TTC549 (cell line): ENCODE data around the gene CCNH.

Experiments used
- FAIRE-seq: peaks from 2 replicates; lab custom pipeline; 2012; peaks lifted over from hg19 to GRCh38; lab: Jason Lieb, UNC

Gene CCNH

DNA sequence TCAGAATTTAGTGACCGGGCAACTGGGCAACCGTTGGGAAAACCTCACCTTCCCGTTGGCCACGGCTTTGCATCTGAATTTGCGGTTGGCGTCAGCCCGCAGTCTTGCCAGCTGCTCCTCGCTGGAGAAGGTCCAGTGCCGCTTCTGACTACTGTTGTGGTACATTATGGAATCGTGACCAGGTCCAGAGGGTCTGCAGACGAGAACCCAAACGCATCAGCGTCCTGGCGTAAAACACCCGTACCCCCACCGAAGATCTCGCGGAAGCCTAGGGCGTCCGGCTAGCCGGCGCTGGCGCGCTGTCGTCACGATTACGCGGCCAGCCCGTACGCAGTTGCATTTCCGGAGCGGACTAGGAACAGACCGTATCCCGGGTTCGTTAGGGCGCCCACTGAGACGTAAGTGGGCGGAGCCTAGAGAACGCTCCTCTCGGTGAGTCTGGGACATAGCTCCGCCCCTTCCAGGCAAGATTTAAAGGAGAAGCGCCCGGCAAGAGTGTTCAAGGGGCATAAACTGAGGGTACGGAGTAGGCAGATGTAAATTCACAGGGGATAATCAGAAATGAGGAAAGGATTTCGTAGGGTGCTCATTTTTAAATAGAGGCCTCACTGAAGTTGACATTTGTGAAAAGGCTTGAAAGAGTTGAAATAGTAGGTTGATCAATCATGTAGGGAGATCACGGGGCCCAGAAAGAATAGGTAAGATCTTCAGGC is at the start of gene CCNH:
TSS of gene CCNH (minus strand) at position 301 of the 713 bp plus-strand sequence. CDS start at position 165, 136 bp downstream.
- peak; percentile 94 for FAIRE-seq

DNA sequence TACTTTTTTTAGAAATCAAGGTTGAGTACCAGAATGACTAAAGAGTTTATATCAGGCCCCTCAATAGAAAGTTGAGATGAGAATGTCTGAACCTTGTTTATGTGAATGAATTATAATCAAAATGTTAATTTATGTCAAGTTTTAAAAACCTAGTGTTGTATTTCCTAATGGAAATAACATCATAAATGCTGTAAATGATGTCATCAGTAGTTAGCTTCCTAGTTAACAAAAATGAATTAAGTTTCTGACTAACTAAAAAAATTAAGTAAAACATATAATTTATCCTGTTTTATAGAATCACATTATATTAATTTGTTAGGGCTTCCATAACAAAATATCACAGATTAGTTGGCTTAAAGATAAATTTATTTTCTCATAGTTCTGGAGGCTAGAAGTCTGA is 45.0 kb upstream of the CCNH start:
- FAIRE-seq, result no peak

DNA sequence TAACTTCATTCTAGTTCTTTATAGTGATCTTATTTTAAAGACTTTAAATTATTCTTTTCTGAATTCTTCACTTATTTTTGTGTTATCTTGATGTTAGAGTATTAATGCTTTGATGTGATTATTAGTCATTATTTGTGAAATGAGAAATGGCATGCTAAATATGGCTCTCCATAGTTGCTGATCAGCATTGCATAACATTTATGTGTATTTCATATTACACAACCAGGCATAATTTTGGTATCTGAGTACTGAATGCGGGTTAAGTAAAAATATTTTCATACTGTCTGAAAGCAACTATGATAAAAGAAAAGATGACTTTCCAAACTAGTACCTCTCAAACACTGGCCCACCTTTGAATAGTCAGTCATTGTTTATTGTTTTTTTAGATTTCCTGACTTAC is 41.1 kb upstream of the CCNH start:
- no peak for FAIRE-seq

DNA sequence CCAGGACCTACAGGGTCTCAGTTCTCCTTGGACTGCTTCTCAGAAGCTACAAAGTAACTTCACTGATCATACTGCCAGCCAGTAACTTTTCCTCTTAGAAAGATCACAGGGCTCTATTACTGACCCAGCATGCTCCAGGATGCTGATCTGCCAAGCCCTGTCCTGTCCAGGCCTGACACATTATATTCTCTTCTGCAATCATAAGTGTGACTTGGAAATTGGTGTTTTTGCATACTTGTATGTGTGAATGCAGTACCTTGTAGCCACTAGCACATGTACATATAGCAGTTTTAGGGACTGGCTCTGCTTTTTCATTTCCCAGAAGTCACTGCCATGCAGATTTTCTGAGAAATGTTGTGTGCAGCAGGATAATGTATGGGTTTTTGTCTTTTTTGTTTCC is 40.1 kb upstream of the CCNH start:
- FAIRE-seq, result no peak

DNA sequence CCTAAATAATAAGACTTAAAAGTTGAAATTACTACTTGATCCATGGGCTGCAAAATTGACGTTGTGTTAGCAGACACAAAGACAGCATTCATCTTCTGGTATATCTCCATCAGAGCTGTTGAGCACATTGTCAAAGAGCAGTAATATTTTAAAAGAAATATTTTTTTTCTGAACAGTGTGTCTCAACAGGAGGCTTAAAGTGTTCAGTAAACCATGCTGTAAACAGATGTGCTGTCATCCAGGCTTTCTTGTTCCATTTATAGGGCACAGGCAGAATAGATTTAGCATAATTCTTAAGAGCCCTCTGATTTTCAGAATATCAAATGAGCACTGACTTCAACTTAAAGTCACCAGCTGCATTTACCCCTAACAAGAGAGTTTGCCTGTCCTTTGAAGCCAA is 29.7 kb upstream of the CCNH start:
- no peak for FAIRE-seq

DNA sequence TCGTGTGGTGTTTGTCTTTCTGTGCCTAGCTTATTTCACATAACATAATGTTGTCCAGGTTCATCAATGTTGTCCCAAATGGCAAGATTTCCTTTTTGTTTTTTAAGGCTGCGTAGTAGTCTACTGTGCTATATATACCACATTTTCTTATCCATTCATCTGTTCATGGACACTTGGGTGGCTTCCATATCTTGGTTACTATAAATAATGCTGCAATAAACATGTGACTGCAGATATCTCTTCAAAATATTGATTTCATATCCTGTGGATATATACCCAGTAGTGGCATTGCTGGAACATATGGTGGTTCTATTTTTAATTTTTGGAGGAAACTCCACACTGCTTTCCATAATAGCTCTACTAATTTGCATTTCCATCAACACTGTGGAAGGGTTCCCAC is 25.5 kb upstream of the CCNH start:
- FAIRE-seq, result no peak

DNA sequence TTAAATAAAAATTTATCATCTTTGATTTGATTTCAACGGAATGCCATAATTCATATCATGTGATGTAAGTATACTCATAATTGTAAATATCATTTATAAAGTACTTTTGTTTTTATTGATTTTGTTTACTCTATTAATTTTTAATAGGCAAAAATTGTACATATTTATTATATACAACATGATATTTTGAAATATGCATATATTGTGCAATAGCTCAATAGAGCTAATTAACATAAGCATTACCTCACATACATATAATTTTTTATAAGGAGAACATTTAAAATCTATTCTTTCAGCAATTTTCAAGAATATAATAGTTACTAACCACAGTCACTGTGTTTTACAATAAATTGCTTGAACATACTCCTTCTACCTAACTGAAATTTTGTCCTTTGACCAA is 25.0 kb upstream of the CCNH start:
- FAIRE-seq, result no peak

DNA sequence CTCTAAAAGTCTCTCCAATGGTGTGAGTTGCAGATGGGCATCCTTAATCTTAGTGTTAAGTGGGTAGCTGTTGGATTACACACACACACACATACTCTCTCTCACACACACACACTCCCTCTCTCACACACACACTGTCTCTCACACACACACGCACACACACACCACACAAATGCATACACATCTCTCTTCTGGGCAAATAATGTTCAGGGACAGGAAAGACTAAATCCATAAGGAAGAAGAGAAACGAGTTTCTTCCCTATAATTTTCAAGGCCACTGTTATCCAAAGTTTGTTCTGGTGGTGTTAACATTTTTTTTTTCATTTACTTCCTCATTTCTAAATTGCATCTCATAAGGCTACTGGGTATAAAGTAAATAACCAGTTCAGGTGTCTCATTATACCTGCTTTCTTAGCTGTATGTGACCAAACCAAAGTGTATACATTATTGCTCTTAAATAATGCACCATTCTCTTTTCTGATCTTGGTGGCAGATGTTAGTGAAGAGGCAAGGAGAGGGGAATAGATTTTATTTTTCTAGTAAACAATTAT is 22.5 kb upstream of the CCNH start:
- no peak for FAIRE-seq

DNA sequence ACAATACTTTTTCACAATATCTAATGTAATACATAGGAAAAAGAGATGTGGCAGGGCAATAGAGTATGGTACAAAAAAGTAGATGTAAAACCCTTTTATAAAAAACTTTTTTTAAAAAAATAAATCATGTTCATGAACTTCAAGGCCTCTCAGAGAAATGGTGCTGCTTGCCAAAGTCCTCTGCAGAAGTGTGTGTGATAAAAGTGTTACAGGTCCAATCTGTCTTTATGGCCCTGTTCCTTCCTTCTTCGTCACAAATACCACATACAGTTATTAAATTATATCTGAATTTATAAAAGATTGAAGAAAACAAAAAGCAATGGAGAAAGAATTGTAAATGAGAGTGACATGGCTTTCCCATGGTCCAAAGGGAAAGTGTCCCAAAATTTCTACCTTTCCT is 21.7 kb upstream of the CCNH start:
- FAIRE-seq, result no peak

DNA sequence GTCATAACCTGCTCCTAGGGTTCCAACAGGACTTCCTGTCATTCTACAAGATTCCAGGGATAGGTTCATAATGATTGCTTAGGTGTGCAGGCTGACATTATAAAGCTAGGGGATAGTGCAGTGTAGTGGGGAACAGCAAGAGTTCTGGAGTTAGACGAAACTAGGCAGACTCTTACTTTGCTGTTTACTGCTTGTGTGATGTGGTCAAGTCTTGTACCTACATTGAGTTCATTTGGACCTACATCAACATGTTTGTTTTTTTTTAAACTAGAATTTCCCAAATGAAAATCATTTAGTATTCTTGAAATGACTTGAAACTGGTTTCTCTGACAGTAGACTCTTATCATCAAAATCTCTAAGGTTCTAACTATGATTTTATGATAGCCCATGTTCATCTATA is 21.2 kb upstream of the CCNH start:
- FAIRE-seq, result no peak

DNA sequence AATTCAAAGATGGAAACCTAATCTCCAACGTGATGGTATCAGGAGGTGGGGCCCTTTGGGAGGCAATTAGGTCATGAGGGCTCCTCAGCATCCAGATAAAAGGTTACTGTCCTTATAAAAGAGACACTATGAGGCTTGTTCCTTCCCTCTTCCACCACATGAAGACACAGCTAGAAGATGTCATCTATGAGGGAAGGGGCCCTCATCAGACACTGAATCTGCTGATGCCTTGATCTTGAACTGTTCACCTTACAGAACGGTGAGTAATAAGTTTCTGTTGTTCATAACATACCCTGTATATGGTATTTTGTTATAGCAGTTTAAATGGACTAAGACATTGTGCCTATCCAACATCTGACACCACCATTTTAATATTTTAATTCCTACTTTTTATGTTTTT is 19.7 kb upstream of the CCNH start:
- no peak for FAIRE-seq

DNA sequence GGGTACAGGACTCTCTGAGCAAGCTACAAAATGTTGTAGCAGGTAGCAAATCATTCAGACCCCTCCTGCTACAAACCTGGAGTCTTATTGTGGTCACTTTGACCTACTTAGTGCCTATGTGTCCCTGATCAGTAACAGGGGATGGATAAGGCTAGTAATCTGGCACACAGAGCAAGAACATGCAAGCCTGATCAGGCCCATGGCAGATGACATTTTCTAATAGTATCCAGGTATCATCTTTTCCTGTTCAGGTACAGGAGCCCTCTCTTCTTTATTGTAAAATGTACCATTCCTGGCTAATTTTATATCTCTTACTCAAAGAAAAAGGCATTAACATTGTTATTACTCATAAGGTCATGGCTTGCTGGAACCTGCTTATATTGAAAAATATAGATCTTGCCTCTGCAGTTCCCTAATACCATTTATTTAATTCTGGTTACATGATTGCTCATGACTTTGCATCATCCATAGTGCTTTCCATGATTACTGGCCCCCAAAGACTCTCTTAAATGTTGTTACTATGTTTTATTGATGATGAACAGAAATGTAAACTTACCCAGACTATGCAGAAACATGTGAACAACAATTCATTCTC is 18.2 kb upstream of the CCNH start:
- FAIRE-seq, result no peak

DNA sequence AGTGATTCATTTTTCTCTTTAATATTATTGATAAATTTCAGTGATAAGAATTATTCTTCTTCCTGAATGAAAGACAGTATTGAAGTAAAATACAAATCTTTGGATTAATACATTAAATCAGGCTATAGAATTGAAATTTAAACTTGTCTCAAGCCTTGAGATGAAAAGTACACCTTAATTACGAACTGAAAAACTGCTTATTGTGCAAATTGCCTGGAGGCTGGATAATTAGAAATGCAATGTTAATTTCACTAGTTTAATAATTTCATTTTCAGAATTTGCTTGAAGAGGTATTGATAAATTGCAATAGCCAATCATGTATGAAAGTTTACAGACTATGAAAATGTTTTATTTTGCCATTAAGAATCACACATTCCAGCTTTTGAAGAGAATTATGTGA is 11.0 kb upstream of the CCNH start:
- FAIRE-seq, result no peak

DNA sequence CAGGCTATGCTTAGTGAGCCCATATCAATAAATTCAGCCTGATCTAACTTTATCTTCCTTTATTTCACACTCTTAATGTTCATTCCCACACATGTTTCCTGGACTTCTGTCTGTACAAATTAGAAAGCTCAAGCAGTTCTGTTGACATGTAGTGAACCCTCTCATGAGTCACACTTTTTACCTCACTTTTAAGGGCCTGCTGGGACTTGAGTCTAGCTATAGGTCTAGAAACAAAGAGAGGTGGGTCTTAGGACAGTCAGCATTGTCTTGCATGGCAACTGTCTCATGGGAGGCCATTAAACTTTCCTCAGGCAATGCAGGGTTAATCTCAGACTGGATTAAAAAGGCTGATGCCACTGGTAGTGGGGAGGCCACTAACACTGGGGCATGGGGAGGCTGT is 8.6 kb upstream of the CCNH start:
- FAIRE-seq, result no peak

DNA sequence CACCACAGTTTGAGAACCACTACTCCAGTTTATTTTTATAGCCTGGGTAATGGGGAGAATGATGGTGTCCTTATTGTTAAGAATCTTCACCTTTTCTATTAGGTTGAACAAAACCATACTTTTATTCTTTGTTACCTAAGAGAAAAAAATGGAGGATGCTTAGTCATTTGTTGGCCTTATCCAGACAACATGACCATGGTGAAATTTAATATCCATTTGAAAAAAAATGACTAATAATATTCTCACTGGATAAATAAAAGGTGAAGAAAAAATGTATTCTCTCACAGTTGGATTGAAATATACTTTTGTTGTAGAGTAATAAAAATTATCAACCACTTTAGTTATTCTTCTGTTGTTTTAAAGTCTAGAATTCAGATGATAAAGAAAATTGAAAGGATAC is 5.8 kb upstream of the CCNH start:
- no peak for FAIRE-seq

DNA sequence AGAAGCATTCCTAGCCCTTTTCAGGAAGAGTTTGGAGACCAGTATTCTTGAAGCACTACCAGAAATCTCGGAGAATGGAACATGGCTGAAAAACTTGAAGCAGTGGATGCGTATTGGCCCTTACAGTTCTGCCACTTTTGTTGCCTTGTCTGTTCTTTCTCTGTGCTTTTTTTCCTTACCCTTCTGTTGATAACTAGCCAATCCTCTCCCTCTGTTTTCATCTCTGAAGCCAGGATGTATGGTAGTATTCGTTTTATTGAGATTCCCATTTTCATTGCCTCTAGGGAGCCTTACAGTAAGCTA is 564 bp upstream of the CCNH start:
- no peak for FAIRE-seq

DNA sequence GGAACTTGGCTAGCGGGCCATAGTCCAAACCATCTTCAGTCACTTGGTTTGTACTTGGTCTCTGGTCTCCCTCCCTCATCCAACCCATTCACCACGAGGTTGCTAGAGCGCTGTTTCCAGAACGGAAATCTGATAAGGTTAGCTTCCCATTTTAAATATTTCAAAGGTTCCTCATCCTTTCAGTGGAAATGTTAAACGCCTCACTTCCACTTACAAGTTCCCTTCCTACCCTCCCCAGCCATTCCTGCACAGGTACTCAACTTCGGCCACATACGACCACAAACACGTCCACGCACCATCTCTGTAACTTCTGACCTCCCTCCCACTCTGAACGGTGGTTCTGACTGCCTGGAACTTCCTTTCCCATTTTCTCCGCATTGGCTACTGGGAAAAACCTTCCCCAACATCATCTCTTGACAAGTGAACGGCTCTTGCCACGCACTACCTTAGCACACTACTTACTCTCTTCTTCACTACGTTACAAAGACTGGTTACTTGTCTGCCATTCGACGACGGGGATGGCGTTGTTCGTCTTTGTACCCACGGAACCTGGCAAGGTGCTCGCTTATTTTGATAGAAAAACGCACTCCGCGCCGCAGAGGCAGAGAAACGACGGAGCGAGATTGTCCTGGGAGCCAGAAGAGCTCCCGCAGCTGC is 629 bp downstream of the CCNH start:
- FAIRE-seq, result no peak

DNA sequence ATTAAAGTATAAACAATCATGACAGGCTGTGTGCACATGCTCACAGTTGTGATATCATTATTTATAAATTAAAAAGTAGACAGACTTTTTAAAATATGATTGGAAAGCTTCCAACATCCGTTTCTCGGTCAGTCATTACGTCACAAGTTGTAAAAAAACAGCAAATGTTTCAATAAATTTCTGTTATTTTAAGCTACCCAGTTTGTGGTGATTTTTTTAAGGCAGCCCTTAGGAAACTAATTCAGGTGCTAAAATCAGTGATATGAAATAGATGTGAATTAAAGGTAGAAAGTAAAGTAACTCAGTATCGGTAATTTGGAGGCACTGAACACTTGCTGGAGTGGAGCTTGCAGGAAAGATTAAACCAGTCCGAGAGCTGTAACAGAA is 1.2 kb downstream of the CCNH start:
- FAIRE-seq, result no peak

DNA sequence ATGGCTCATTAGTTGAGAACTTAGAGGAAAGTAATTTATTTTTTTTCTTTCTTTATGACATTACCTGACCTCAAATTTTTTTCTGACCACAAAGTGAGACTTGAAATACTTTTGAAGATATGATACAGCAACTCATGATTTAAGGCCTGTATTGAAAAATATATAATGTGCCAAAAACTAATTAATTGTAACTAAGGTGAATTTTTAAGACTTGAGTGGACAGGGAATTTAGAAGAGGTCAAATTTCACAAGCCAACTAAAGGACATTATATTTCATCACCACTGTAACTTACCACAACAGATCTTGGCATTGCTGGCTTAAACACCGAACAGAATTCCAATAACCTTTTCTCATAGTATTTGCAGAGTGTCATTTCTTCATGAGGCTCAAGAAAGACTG is 1.8 kb downstream of the CCNH start:
- no peak for FAIRE-seq

DNA sequence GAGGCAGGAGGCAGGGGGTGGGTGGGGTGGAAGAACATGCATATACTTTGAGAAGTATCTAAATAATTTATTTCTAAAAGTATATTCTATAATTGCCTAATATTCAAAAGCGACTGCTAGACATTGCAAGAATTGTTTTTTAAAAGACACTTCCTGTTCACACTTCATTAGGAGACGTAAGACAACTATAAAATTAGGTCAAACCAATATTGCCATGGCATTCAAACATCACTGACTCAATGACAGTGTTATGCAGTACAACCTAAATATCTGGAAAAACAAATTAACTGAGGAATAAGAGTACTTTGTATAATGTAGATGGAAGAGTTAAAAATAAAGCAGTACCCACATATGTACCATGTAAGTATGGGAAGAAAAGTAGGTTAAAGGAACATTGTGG is 4.5 kb downstream of the CCNH start:
- FAIRE-seq, result no peak

DNA sequence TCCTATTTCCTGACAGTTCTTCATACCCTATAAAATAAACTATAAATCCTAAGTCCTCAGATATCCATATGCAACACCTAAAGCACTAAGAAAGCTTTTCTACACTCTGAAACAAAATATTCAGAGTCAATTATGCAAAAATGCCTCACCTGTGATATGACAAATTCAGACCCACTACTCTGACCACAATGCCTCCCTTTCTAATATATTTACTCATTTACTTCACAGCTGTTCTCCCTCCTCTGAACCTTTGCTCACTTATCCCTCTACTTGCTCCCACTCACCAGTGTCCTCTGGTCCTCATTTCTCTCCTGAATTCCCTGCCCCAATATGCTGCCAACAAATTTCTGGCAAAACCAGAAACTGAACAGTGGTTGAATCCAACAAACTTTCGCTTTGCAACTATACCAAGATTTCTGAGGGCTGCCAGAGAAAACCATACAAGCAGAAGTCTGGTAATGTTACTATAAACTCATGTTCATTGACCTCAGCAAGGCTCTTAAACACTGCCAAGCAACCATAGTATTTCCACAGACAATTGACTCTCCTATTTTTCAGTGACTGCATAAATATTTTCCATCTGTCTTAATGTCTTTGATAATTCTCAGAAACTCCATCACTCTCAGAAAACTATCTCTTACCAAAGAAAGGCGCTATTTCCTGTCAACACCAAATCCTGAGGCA is 7.1 kb downstream of the CCNH start:
- no peak for FAIRE-seq

DNA sequence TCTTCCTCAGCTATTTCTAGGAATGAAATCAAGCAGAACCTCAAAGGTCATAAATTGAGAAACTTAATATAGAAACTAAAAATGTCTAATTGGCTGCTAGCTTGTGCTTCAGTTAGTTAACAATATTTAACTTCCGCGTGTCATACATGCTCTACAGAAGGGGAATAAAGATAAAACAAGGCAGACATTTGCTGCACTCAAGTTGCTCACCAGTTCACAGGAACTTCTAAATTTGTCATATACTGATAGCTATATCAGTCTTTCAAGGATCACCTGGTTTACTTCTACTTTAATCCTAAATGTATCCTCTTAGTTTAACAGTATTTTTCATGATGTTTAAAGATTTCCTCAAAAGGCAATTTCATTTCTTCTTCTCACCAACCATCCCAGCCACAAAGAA is 8.4 kb downstream of the CCNH start:
- FAIRE-seq, result no peak

DNA sequence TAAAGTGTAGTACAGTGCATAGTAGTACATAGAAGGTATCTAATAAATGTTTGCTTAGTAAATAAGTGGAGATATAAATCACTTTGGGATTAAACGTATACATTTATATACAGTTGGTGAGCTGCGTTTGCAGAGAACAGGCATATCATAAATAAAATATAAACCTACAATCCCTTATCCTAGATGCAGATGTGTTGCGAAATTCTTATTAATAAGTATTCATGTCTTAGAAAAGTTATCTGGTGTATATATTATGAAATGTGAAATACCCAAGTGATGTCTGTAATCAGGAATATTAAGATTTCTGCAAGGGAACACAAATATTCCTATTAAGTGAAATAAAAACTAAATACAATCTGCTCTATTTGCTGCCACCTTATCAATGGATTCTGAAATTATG is 8.8 kb downstream of the CCNH start:
- FAIRE-seq, result no peak
